WTC11 (cell line): ENCODE results near the gene PKP1. TPM values are rescaled to one million over a fixed set of nuclear protein-coding genes. Genes with fewer than 3 reads are reported as not detected.
A peak's percentile ranks its signal among the peaks of the same experiment; 100 is the strongest.

Source experiments
- ATAC-seq: fragments of 200-7000 bp; cut with Tn5 transposase; 2 replicates; pipeline ENCODE4 v1.10.0; 2021; ENCODE audit warnings: mild to moderate bottlenecking, moderate library complexity
- CTCF ChIA-PET: fragments of 300-600 bp; sonication (Branson Sonifier 250); formaldehyde crosslinking; loops from one replicate; lab custom pipeline; 2021; ENCODE audit warnings: antibody characterized with exemption; lab: Charles Lee
- POLR2A ChIA-PET: fragments of 350-600 bp; sonication (Branson Sonifier 250); formaldehyde crosslinking; loops from one replicate; lab custom pipeline; 2021; ENCODE audit warnings: antibody characterized with exemption; lab: Charles Lee
- DNase-seq: peaks from one replicate; pipeline ENCODE4 v3.0.0; 2021; ENCODE audit warnings: low spot score
- H3K27ac Mint-ChIP-seq: 2 replicates; pipeline ENCODE4 v1.8.0; 2021; ENCODE audit warnings: mixed read lengths
- H3K27me3 Mint-ChIP-seq: 2 replicates; pipeline ENCODE4 v1.8.0; 2021; ENCODE audit warnings: low read depth, mild to moderate bottlenecking, moderate library complexity, mixed read lengths
- H3K36me3 Mint-ChIP-seq: 2 replicates; pipeline ENCODE4 v1.8.0; 2021; ENCODE audit warnings: mixed read lengths
- H3K4me1 Mint-ChIP-seq: 2 replicates; pipeline ENCODE4 v1.8.0; 2022; ENCODE audit warnings: mixed read lengths
- H3K4me3 Mint-ChIP-seq: 2 replicates; pipeline ENCODE4 v1.8.0; 2021; ENCODE audit warnings: mild to moderate bottlenecking, moderate library complexity, mixed read lengths
- H3K9me3 Mint-ChIP-seq: 2 replicates; pipeline ENCODE4 v1.8.0; 2021; ENCODE audit warnings: mixed read lengths
- ATF1 ChIP-seq: sonication (generic); formaldehyde crosslinking; IDR thresholded peaks from 2 replicates; pipeline ENCODE4 v1.8.1; 2023; ENCODE audit warnings: mild to moderate bottlenecking, moderate library complexity, missing genetic modification reagents
- E2F4 ChIP-seq: sonication (generic); formaldehyde crosslinking; IDR thresholded peaks from 2 replicates; pipeline ENCODE4 v1.8.1; 2022; ENCODE audit warnings: low read depth, mild to moderate bottlenecking, moderate library complexity, missing genetic modification reagents, borderline replicate concordance
- ELF4 ChIP-seq: sonication (generic); formaldehyde crosslinking; IDR thresholded peaks from 2 replicates; pipeline ENCODE4 v1.8.1; 2022; ENCODE audit warnings: low read depth, mild to moderate bottlenecking, moderate library complexity, missing genetic modification reagents
- ETV6 ChIP-seq: sonication (generic); formaldehyde crosslinking; IDR thresholded peaks from 2 replicates; pipeline ENCODE4 v1.8.1; 2022; ENCODE audit warnings: mild to moderate bottlenecking, missing genetic modification reagents
- FOXK1 ChIP-seq: sonication (generic); formaldehyde crosslinking; IDR thresholded peaks from 2 replicates; pipeline ENCODE4 v1.8.0; 2022; ENCODE audit warnings: mild to moderate bottlenecking, moderate library complexity, missing genetic modification reagents
- FOXP4 ChIP-seq: sonication (generic); formaldehyde crosslinking; IDR thresholded peaks from 2 replicates; pipeline ENCODE4 v1.8.0; 2022; ENCODE audit warnings: mild to moderate bottlenecking, missing genetic modification reagents
- GRHL2 ChIP-seq: fragments of 250-450 bp; sonication (Bioruptor Pico); IDR thresholded peaks from 2 replicates; pipeline ENCODE4 v1.8.0; 2022; ENCODE audit warnings: mild to moderate bottlenecking, moderate library complexity; ENCODE audit not compliant: insufficient replicate concordance, severe bottlenecking
- JUN ChIP-seq: sonication (generic); formaldehyde crosslinking; IDR thresholded peaks from 2 replicates; pipeline ENCODE4 v1.8.0; 2023; ENCODE audit warnings: mild to moderate bottlenecking, missing genetic modification reagents
- KAT7 ChIP-seq: sonication (generic); formaldehyde crosslinking; IDR thresholded peaks from 2 replicates; pipeline ENCODE4 v1.8.1; 2023; ENCODE audit warnings: missing genetic modification reagents, mild to moderate bottlenecking, borderline replicate concordance
- RELA ChIP-seq: sonication (generic); formaldehyde crosslinking; IDR thresholded peaks from 2 replicates; pipeline ENCODE4 v1.8.1; 2022; ENCODE audit warnings: missing genetic modification reagents, mild to moderate bottlenecking, borderline replicate concordance
- SMAD3 ChIP-seq: sonication (generic); formaldehyde crosslinking; IDR thresholded peaks from 2 replicates; pipeline ENCODE4 v1.8.0; 2022; ENCODE audit warnings: missing genetic modification reagents, mild to moderate bottlenecking, borderline replicate concordance
- SP1 ChIP-seq: sonication (generic); formaldehyde crosslinking; conservative IDR thresholded peaks from 2 replicates; pipeline ENCODE4 v1.8.1; 2022; ENCODE audit warnings: missing genetic modification reagents
- TEAD4 ChIP-seq: sonication (generic); formaldehyde crosslinking; IDR thresholded peaks from 2 replicates; pipeline ENCODE4 v1.8.0; 2022; ENCODE audit warnings: mild to moderate bottlenecking, missing genetic modification reagents
- TP53 ChIP-seq: sonication (generic); formaldehyde crosslinking; IDR thresholded peaks from 2 replicates; pipeline ENCODE4 v1.8.1; 2023; ENCODE audit warnings: mild to moderate bottlenecking, missing genetic modification reagents
- USF2 ChIP-seq: sonication (generic); formaldehyde crosslinking; IDR thresholded peaks from 2 replicates; pipeline ENCODE4 v1.8.1; 2023; ENCODE audit warnings: mild to moderate bottlenecking, missing genetic modification reagents, moderate library complexity
- ZBTB21 ChIP-seq: sonication (generic); formaldehyde crosslinking; IDR thresholded peaks from 2 replicates; pipeline ENCODE4 v1.8.1; 2023; ENCODE audit warnings: mild to moderate bottlenecking, missing genetic modification reagents, borderline replicate concordance
- ZNF512 ChIP-seq: sonication (generic); formaldehyde crosslinking; IDR thresholded peaks from 2 replicates; pipeline ENCODE4 v1.8.1; 2022; ENCODE audit warnings: missing genetic modification reagents, borderline replicate concordance
- total RNA-seq: library from RNA; stranded (reverse); gene quantifications from 3 replicates; pipeline ENCODE4 v1.2.3, GENCODE V29; 2021
- TF ChIP-seq, protein P1 (sequence below): sonication (generic); formaldehyde crosslinking; IDR thresholded peaks from 2 replicates; pipeline ENCODE4 v1.8.0; 2023; ENCODE audit warnings: missing genetic modification reagents, mild to moderate bottlenecking, borderline replicate concordance
- TF ChIP-seq, protein P2 (sequence below): sonication (generic); formaldehyde crosslinking; IDR thresholded peaks from 2 replicates; pipeline ENCODE4 v1.8.0; 2022; ENCODE audit warnings: mild to moderate bottlenecking, missing genetic modification reagents
- TF ChIP-seq, protein P3 (sequence below): sonication (generic); formaldehyde crosslinking; IDR thresholded peaks from 2 replicates; pipeline ENCODE4 v1.8.1; 2023; ENCODE audit warnings: mild to moderate bottlenecking, missing genetic modification reagents
- TF ChIP-seq, protein P4 (sequence below): sonication (generic); formaldehyde crosslinking; IDR thresholded peaks from 2 replicates; pipeline ENCODE4 v1.8.1; 2023; ENCODE audit warnings: mild to moderate bottlenecking, missing genetic modification reagents

The PKP1 gene
- total RNA-seq, 1 experiment from 2014 or later, result 0.24 TPM

- Mint-ChIP-seq H3K27me3 (peaks cover 45% of the 10 kb centered on the region), H3K4me1 (peaks cover 17% of the 10 kb centered on the region), H3K9me3 (no peaks in the 10 kb centered on the region), H3K27ac (no peak overlapping the region), H3K36me3 (no peaks in the 10 kb centered on the region), H3K4me3 (no peak overlapping the region)
- POLR2A ChIA-PET, result no interaction called here
- CTCF ChIA-PET, result interaction anchor here (0.8 to 2.8 kb wide), 9 partner anchors 25 to 229 kb away, joined by 3 to 10 read pairs (median 6); no protein-coding TSS in a partner anchor
- ATAC-seq (0 out of 2 replicates have a peak, but pooled peaks have one; percentile 7), DNase-seq (no peak)
- TF ChIP-seq USF2 (CRISPR knock-in tag) (no peak), ATF1 (CRISPR knock-in tag) (no peak), E2F4 (CRISPR knock-in tag) (no peak), KAT7 (CRISPR knock-in tag) (no peak), ZNF512 (CRISPR knock-in tag) (no peak), FOXK1 (CRISPR knock-in tag) (no peak), FOXP4 (CRISPR knock-in tag) (no peak), RELA (peak; percentile 44; the same call in 1 of the 2 replicates), ETV6 (CRISPR knock-in tag) (peak; percentile 10; the same call in 1 of the 2 replicates), TP53 (CRISPR knock-in tag) (no peak), JUN (CRISPR knock-in tag) (no peak), GRHL2 (CRISPR knock-in tag) (no peak), ZBTB21 (no peak), SMAD3 (no peak), TEAD4 (CRISPR knock-in tag) (no peak), ELF4 (CRISPR knock-in tag) (no peak), SP1 (CRISPR knock-in tag) (no peak)
- TF ChIP-seq, protein P1, sequence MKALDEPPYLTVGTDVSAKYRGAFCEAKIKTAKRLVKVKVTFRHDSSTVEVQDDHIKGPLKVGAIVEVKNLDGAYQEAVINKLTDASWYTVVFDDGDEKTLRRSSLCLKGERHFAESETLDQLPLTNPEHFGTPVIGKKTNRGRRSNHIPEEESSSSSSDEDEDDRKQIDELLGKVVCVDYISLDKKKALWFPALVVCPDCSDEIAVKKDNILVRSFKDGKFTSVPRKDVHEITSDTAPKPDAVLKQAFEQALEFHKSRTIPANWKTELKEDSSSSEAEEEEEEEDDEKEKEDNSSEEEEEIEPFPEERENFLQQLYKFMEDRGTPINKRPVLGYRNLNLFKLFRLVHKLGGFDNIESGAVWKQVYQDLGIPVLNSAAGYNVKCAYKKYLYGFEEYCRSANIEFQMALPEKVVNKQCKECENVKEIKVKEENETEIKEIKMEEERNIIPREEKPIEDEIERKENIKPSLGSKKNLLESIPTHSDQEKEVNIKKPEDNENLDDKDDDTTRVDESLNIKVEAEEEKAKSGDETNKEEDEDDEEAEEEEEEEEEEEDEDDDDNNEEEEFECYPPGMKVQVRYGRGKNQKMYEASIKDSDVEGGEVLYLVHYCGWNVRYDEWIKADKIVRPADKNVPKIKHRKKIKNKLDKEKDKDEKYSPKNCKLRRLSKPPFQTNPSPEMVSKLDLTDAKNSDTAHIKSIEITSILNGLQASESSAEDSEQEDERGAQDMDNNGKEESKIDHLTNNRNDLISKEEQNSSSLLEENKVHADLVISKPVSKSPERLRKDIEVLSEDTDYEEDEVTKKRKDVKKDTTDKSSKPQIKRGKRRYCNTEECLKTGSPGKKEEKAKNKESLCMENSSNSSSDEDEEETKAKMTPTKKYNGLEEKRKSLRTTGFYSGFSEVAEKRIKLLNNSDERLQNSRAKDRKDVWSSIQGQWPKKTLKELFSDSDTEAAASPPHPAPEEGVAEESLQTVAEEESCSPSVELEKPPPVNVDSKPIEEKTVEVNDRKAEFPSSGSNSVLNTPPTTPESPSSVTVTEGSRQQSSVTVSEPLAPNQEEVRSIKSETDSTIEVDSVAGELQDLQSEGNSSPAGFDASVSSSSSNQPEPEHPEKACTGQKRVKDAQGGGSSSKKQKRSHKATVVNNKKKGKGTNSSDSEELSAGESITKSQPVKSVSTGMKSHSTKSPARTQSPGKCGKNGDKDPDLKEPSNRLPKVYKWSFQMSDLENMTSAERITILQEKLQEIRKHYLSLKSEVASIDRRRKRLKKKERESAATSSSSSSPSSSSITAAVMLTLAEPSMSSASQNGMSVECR, result no peak
- TF ChIP-seq, protein P2, sequence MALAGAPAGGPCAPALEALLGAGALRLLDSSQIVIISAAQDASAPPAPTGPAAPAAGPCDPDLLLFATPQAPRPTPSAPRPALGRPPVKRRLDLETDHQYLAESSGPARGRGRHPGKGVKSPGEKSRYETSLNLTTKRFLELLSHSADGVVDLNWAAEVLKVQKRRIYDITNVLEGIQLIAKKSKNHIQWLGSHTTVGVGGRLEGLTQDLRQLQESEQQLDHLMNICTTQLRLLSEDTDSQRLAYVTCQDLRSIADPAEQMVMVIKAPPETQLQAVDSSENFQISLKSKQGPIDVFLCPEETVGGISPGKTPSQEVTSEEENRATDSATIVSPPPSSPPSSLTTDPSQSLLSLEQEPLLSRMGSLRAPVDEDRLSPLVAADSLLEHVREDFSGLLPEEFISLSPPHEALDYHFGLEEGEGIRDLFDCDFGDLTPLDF (CRISPR knock-in tag), result no peak
- TF ChIP-seq, protein P3, sequence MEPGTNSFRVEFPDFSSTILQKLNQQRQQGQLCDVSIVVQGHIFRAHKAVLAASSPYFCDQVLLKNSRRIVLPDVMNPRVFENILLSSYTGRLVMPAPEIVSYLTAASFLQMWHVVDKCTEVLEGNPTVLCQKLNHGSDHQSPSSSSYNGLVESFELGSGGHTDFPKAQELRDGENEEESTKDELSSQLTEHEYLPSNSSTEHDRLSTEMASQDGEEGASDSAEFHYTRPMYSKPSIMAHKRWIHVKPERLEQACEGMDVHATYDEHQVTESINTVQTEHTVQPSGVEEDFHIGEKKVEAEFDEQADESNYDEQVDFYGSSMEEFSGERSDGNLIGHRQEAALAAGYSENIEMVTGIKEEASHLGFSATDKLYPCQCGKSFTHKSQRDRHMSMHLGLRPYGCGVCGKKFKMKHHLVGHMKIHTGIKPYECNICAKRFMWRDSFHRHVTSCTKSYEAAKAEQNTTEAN (CRISPR knock-in tag), result no peak
- TF ChIP-seq, protein P4, sequence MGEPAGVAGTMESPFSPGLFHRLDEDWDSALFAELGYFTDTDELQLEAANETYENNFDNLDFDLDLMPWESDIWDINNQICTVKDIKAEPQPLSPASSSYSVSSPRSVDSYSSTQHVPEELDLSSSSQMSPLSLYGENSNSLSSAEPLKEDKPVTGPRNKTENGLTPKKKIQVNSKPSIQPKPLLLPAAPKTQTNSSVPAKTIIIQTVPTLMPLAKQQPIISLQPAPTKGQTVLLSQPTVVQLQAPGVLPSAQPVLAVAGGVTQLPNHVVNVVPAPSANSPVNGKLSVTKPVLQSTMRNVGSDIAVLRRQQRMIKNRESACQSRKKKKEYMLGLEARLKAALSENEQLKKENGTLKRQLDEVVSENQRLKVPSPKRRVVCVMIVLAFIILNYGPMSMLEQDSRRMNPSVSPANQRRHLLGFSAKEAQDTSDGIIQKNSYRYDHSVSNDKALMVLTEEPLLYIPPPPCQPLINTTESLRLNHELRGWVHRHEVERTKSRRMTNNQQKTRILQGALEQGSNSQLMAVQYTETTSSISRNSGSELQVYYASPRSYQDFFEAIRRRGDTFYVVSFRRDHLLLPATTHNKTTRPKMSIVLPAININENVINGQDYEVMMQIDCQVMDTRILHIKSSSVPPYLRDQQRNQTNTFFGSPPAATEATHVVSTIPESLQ, result no peak
Observed at GRCh38 chr1:201283836-201284553, 689 bp downstream of the PKP1 start.
